HCT116 (cell line): ENCODE results near the gene SEC61G. TPM values are rescaled to one million over a fixed set of nuclear protein-coding genes. Genes with fewer than 3 reads are reported as not detected.

Experiments used
- ATAC-seq: fragments of 200-7000 bp; cut with Tn5 transposase; 2 replicates; pipeline ENCODE4 v1.9.1; 2020; ENCODE audit warnings: mild to moderate bottlenecking, moderate library complexity
- BruUV-seq: library from RNA; stranded (reverse); fragments of 400-500 nt; replicated peaks from 2 replicates; lab custom pipeline; 2021; lab: Mats Ljungman, UMichigan
- CTCF ChIA-PET: fragments of 300-600 bp; sonication (Branson Sonifier 250); formaldehyde crosslinking; loops from one replicate; lab custom pipeline; 2021; ENCODE audit warnings: antibody characterized with exemption; lab: Charles Lee
- POLR2A ChIA-PET: fragments of 300-600, 350-600 bp; sonication (Branson Sonifier 250); formaldehyde crosslinking; loops from one replicate; lab custom pipeline; 2021; ENCODE audit warnings: antibody characterized with exemption; lab: Charles Lee
- RAD21 ChIA-PET, 2 experiments: fragments of 300-600 bp; sonication (Branson Sonifier 250); formaldehyde crosslinking; loops; one replicate each; lab custom pipeline; 2023; ENCODE audit warnings: low total read pairs in 2 of 2; ENCODE audit not compliant: uncharacterized antibody in 2 of 2, unreplicated experiment in 2 of 2, low non-redundant PET in 1 of 2; lab: Charles Lee
- DNase-seq: peaks from one replicate; pipeline ENCODE4 v3.0.0-alpha.2; 2010; ENCODE audit warnings: low read depth, low spot score
- H2AFZ ChIP-seq: fragments of 200-600 bp; shearing (Covaris generic), sonication (generic); 2 replicates; pipeline ENCODE4 v1.6.1; 2017; ENCODE audit warnings: low read depth, mixed run types, mixed read lengths, antibody characterized with exemption, low read length; ENCODE audit not compliant: poor library complexity, severe bottlenecking
- H3K27ac ChIP-seq: 2 replicates; pipeline ENCODE4 v1.5.1; 2012; ENCODE audit warnings: low read depth, low read length
- H3K27me3 ChIP-seq: fragments of 200-600 bp; sonication (generic); 2 replicates; pipeline ENCODE4 v1.6.1; 2016; ENCODE audit warnings: mixed run types, low read length, mixed read lengths; ENCODE audit not compliant: insufficient read depth
- H3K36me3 ChIP-seq, 2 experiments: fragments of 200-500 bp in 1 of 2; fragments of 200-600 bp in 1 of 2; sonication (Bioruptor generic) in 1 of 2; sonication (generic) in 1 of 2; 2 replicates each; pipeline versions ENCODE4 v1.5.1 to v1.6.1; 2014 to 2016; ENCODE audit warnings: low read length in 2 of 2, inconsistent platforms in 1 of 2, mixed read lengths in 1 of 2, mixed run types in 1 of 2; ENCODE audit not compliant: insufficient read depth in 2 of 2, control insufficient read depth in 1 of 2
- H3K4me1 ChIP-seq, 2 experiments: fragments of 200-600 bp in 1 of 2; sonication (generic) in 1 of 2; 2 replicates each; pipeline versions ENCODE4 v1.5.1 to v1.6.1; 2012 to 2017; ENCODE audit warnings: low read length in 2 of 2, inconsistent platforms in 1 of 2, mild to moderate bottlenecking in 1 of 2, mixed read lengths in 1 of 2, mixed run types in 1 of 2, moderate library complexity in 1 of 2; ENCODE audit not compliant: insufficient read depth in 2 of 2, control insufficient read depth in 1 of 2
- H3K4me2 ChIP-seq: fragments of 200-600 bp; sonication (generic); 2 replicates; pipeline ENCODE4 v1.6.1; 2017; ENCODE audit warnings: mixed run types, low read length, mixed read lengths
- H3K4me3 ChIP-seq, 2 experiments: fragments of 200-600 bp in 1 of 2; sonication (generic) in 1 of 2; replicated peaks in 1 of 2; 2 replicates each; pipeline ENCODE4 v1.5.1; 2011 to 2016; ENCODE audit warnings: low read length in 2 of 2, control low read depth in 1 of 2, low read depth in 1 of 2, mild to moderate bottlenecking in 1 of 2, mixed read lengths in 1 of 2, mixed run types in 1 of 2
- H3K79me2 ChIP-seq: fragments of 200-600 bp; sonication (generic); 2 replicates; pipeline ENCODE4 v1.6.1; 2017; ENCODE audit warnings: mild to moderate bottlenecking, mixed run types, low read length, moderate library complexity, mixed read lengths; ENCODE audit not compliant: insufficient read depth
- H3K9ac ChIP-seq: fragments of 200-600 bp; sonication (generic); 2 replicates; pipeline ENCODE4 v1.6.1; 2016; ENCODE audit warnings: low read length, mixed read lengths
- H3K9me2 ChIP-seq: fragments of 200-600 bp; sonication (generic), shearing (Covaris generic); 2 replicates; pipeline ENCODE4 v1.6.1; 2017; ENCODE audit warnings: mixed run types, mild to moderate bottlenecking, moderate library complexity; ENCODE audit not compliant: insufficient read depth
- H3K9me3 ChIP-seq, 2 experiments: fragments of 200-500 bp in 1 of 2; fragments of 200-600 bp in 1 of 2; sonication (Bioruptor generic) in 1 of 2; sonication (generic) in 1 of 2; 2 replicates each; pipeline ENCODE4 v1.6.1; 2014 to 2017; ENCODE audit warnings: low read length in 2 of 2, mixed read lengths in 2 of 2, inconsistent platforms in 1 of 2, low read depth in 1 of 2, mild to moderate bottlenecking in 1 of 2, mixed run types in 1 of 2, moderate library complexity in 1 of 2; ENCODE audit not compliant: control insufficient read depth in 1 of 2, insufficient read depth in 1 of 2
- H4K20me1 ChIP-seq: fragments of 200-600 bp; sonication (generic), shearing (Covaris generic); 2 replicates; pipeline ENCODE4 v1.6.1; 2017; ENCODE audit warnings: mixed run types, mild to moderate bottlenecking, moderate library complexity; ENCODE audit not compliant: insufficient read depth
- CBX3 ChIP-seq: IDR thresholded peaks from 2 replicates; pipeline ENCODE4 v1.6.1; 2012; ENCODE audit warnings: low read depth
- ELF1 ChIP-seq: IDR thresholded peaks from 2 replicates; pipeline ENCODE4 v1.6.1; 2012; ENCODE audit warnings: low read depth, borderline replicate concordance
- EZH2 ChIP-seq: fragments of 200-600 bp; sonication (generic); IDR thresholded peaks from 2 replicates; pipeline ENCODE4 v1.6.1; 2017; ENCODE audit warnings: antibody characterized with exemption, mixed run types
- FOSL1 ChIP-seq: IDR thresholded peaks from 2 replicates; pipeline ENCODE4 v1.6.1; 2012; ENCODE audit warnings: low read depth
- JUND ChIP-seq: IDR thresholded peaks from 2 replicates; pipeline ENCODE4 v1.6.1; 2012
- RAD21 ChIP-seq: IDR thresholded peaks from 2 replicates; pipeline ENCODE4 v1.6.1; 2012; ENCODE audit warnings: low read depth, mild to moderate bottlenecking
- REST ChIP-seq: IDR thresholded peaks from 2 replicates; pipeline ENCODE4 v1.6.1; 2012; ENCODE audit warnings: low read depth
- SIN3A ChIP-seq: IDR thresholded peaks from 2 replicates; pipeline ENCODE4 v1.6.1; 2012; ENCODE audit warnings: low read depth
- SRF ChIP-seq: IDR thresholded peaks from 2 replicates; pipeline ENCODE4 v1.6.1; 2012; ENCODE audit warnings: low read depth
- TCF7L2 ChIP-seq: IDR thresholded peaks from 2 replicates; pipeline ENCODE4 v1.7.0; 2011; ENCODE audit warnings: borderline replicate concordance, inconsistent platforms; ENCODE audit not compliant: insufficient read depth, insufficient read length; ENCODE audit errors: extremely low read depth
- ZNF274 ChIP-seq: fragments of 200-500 bp; sonication (Bioruptor generic); IDR thresholded peaks from 2 replicates; pipeline ENCODE4 v1.6.1; 2014; ENCODE audit warnings: mild to moderate bottlenecking, low read depth, low read length, inconsistent platforms
- intact Hi-C: fragments of 100-400 bp; cut with micrococcal nuclease; formaldehyde crosslinking; loops from 2 replicates; pipeline ENCODE4 v1.10.0; 2022
- total RNA-seq: library from RNA; stranded (reverse); gene quantifications from one replicate; pipeline ENCODE4 v1.2.1, GENCODE V29; 2021; ENCODE audit not compliant: unreplicated experiment

SEC61G gene
- total RNA-seq, 1 experiment from 2014 or later: 147 TPM

- H3K27ac ChIP-seq: no peak overlapping the region
- H3K4me1 ChIP-seq: peaks cover 8 to 17% of the 10 kb centered on the region in 2 experiments
- peaks cover 74% of the 10 kb centered on the region for H3K79me2 ChIP-seq
- CTCF ChIA-PET: no interaction called here
- RAD21 ChIA-PET: no interaction called here
- peak overlapping the region; percentile 82 for H3K4me2 ChIP-seq
- POLR2A ChIA-PET: interaction anchor here (0.9 kb wide), 1 partner anchor 608 kb away, joined by 3 read pairs; no protein-coding TSS in a partner anchor
- DNase-seq (no peak), ATAC-seq (no peak)
- peak overlapping the region; percentile 90 to 95 for H3K4me3 ChIP-seq
- BruUV-seq: no TSS peak
- H3K36me3 ChIP-seq: peaks cover 16 to 26% of the 10 kb centered on the region in 2 experiments; a peak in 3 of 4 replicates
- H3K9me2 ChIP-seq: no peaks in the 10 kb centered on the region
- H3K27me3 ChIP-seq: no peaks in the 10 kb centered on the region
- H3K9me3 ChIP-seq: no peaks in the 10 kb centered on the region
- H2AFZ ChIP-seq: no peak overlapping the region
- TF ChIP-seq ELF1 (no peak), CBX3 (no peak), EZH2 (no peak), JUND (no peak), SIN3A (no peak), REST (no peak), TCF7L2 (no peak), ZNF274 (no peak), RAD21 (no peak), SRF (no peak), FOSL1 (no peak)
- peak overlapping the region; percentile 72 for H3K9ac ChIP-seq
- 0 out of 2 replicates have a peak, but pooled peaks cover 9% of the 10 kb centered on the region for H4K20me1 ChIP-seq
- intact Hi-C loops: loop anchor here (5.0 kb wide), 1 partner anchor 610 kb away; the partner anchor contains the start of gene LANCL2
These were observed 1.3 kb downstream of the SEC61G start for GRCh38 chr7:54757711-54758110.
